Hepatocyte (in vitro differentiated cells): ENCODE data around the gene EFCAB6. TPM values are rescaled to one million over a fixed set of nuclear protein-coding genes. Genes with fewer than 3 reads are reported as not detected.

Experiments
- DNase-seq: peaks from one replicate; pipeline ENCODE4 v3.0.0-alpha.2; 2016; ENCODE audit warnings: low spot score
- H2AFZ ChIP-seq: fragments of 200-600 bp; sonication (generic); 2 replicates; pipeline ENCODE4 v1.6.0; 2016; ENCODE audit warnings: antibody characterized with exemption, mild to moderate bottlenecking
- H3K27ac ChIP-seq: fragments of 200-600 bp; sonication (generic); 2 replicates; pipeline ENCODE4 v1.5.1; 2016; ENCODE audit warnings: mild to moderate bottlenecking
- H3K27me3 ChIP-seq: fragments of 200-600 bp; sonication (generic); 2 replicates; pipeline ENCODE4 v1.6.1; 2016
- H3K36me3 ChIP-seq: fragments of 200-600 bp; sonication (generic); replicated peaks from 2 replicates; pipeline ENCODE4 v1.5.1; 2016; ENCODE audit warnings: low read depth; ENCODE audit not compliant: insufficient read depth
- H3K4me1 ChIP-seq: fragments of 200-600 bp; sonication (generic); 2 replicates; pipeline ENCODE4 v1.5.1; 2016; ENCODE audit warnings: mild to moderate bottlenecking, moderate library complexity; ENCODE audit not compliant: insufficient read depth
- H3K4me2 ChIP-seq: fragments of 200-600 bp; sonication (generic); 2 replicates; pipeline ENCODE4 v1.6.0; 2016
- H3K4me3 ChIP-seq: fragments of 200-600 bp; sonication (generic); 2 replicates; pipeline ENCODE4 v1.5.1; 2016; ENCODE audit warnings: mild to moderate bottlenecking
- H3K79me2 ChIP-seq: fragments of 200-600 bp; sonication (generic); 2 replicates; pipeline ENCODE4 v1.6.0; 2017; ENCODE audit warnings: mild to moderate bottlenecking
- H3K9me2 ChIP-seq: fragments of 200-600 bp; sonication (generic); replicated peaks from 2 replicates; pipeline ENCODE4 v1.6.0; 2017; ENCODE audit warnings: mild to moderate bottlenecking; ENCODE audit not compliant: insufficient read depth
- H3K9me3 ChIP-seq: fragments of 200-600 bp; sonication (generic); 2 replicates; pipeline ENCODE4 v1.5.1; 2016; ENCODE audit warnings: low read depth, mild to moderate bottlenecking
- H4K20me1 ChIP-seq: fragments of 200-600 bp; sonication (generic); 2 replicates; pipeline ENCODE4 v1.6.0; 2016; ENCODE audit warnings: mild to moderate bottlenecking; ENCODE audit not compliant: insufficient read depth, poor library complexity, severe bottlenecking
- EZH2 ChIP-seq: fragments of 200-600 bp; sonication (generic); IDR thresholded peaks from 2 replicates; pipeline ENCODE4 v1.6.1; 2016; ENCODE audit warnings: antibody characterized with exemption, mild to moderate bottlenecking, borderline replicate concordance
- EZH2phosphoT487 ChIP-seq: fragments of 200-600 bp; sonication (generic); IDR thresholded peaks from one replicate; pipeline ENCODE4 v1.6.1; 2018; ENCODE audit warnings: antibody characterized with exemption, mild to moderate bottlenecking, low read depth, moderate library complexity; ENCODE audit not compliant: unreplicated experiment, severe bottlenecking
- whole genome bisulfite sequencing: methylation state at CpG from one replicate; pipeline ENCODE4 v1.1.6; 2016; ENCODE audit warnings: low lambda C conversion rate; ENCODE audit errors: missing lambda C conversion rate; 5-methylcytosine and 5-hydroxymethylcytosine counted together
- polyA plus RNA-seq: library from polyadenylated mRNA; unstranded; fragments of >200 nt; fragmentation: Nextera tagmentation; extraction: Ambion mirVana; gene quantifications from 2 replicates; pipeline ENCODE4 v1.2.1, GENCODE V29; 2016
- total RNA-seq: library from RNA; depleted of rRNA; stranded (reverse); fragments of >200 nt; gene quantifications from 2 replicates; pipeline ENCODE4 v1.2.3, GENCODE V29; 2014
- TF ChIP-seq, protein P1 (sequence below): fragments of 200-600 bp; sonication (generic); IDR thresholded peaks from 2 replicates; pipeline ENCODE4 v1.5.1; 2016; ENCODE audit warnings: antibody characterized with exemption, mild to moderate bottlenecking; ENCODE audit not compliant: poor library complexity

The EFCAB6 gene
- total RNA-seq (1.0 and 2.1 TPM in 2 replicates), polyA plus RNA-seq (0.59 and 2.7 TPM in 2 replicates)

GRCh38 chr22:43812149-43812842 lies at the start of gene EFCAB6:
EFCAB6 (minus strand) TSS chr22:43812305; CDS start chr22:43782318, 29,987 bp downstream.
- H4K20me1 ChIP-seq: no peaks in the 10 kb centered on the region
- no peak for TF ChIP-seq EZH2phosphoT487
- no peak for TF ChIP-seq EZH2
- TF ChIP-seq, protein P1, sequence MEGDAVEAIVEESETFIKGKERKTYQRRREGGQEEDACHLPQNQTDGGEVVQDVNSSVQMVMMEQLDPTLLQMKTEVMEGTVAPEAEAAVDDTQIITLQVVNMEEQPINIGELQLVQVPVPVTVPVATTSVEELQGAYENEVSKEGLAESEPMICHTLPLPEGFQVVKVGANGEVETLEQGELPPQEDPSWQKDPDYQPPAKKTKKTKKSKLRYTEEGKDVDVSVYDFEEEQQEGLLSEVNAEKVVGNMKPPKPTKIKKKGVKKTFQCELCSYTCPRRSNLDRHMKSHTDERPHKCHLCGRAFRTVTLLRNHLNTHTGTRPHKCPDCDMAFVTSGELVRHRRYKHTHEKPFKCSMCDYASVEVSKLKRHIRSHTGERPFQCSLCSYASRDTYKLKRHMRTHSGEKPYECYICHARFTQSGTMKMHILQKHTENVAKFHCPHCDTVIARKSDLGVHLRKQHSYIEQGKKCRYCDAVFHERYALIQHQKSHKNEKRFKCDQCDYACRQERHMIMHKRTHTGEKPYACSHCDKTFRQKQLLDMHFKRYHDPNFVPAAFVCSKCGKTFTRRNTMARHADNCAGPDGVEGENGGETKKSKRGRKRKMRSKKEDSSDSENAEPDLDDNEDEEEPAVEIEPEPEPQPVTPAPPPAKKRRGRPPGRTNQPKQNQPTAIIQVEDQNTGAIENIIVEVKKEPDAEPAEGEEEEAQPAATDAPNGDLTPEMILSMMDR: no peak
- peak within 1 kb of the TSS; percentile 76 for H2AFZ ChIP-seq
- WGBS: 2% methylated on average over 53 of the region's 55 CpGs
- peak within 1 kb of the TSS; percentile 90 for H3K4me2 ChIP-seq
- H3K4me1 ChIP-seq: peaks cover 11% of the 10 kb centered on the region
- H3K36me3 ChIP-seq: no peaks in the 10 kb centered on the region
- peak within 1 kb of the TSS; percentile 80 for H3K27ac ChIP-seq
- peak; percentile 97 for DNase-seq
- H3K9me3 ChIP-seq: no peaks in the 10 kb centered on the region
- peaks cover 10% of the 10 kb centered on the region for H3K79me2 ChIP-seq
- no peaks in the 10 kb centered on the region for H3K27me3 ChIP-seq
- peak within 1 kb of the TSS; percentile 62 for H3K4me3 ChIP-seq
- no peaks in the 10 kb centered on the region for H3K9me2 ChIP-seq

DNA sequence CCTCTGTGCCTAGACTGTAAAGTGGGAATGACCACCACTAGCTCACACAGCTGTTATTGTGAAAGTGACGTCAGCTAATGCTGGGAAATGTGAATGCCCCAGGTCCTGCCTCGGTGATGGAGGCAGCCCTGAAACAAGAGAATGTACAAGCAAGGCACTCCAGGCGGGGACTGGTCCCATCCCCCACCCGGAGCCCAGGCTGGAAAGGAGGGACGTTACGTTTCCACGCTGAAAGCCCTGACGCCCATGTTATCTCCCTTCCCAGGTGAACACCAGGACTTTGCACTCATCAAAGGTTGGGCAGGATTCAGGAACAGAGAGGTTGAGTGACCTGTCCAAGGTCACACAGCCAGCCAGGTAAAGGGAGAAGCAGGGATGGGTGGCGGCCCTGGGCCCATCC lies 49.4 kb upstream of the EFCAB6 start:
- 24% methylated on average over 8 of the region's 9 CpGs for WGBS
- peak overlapping the region; percentile 86 for H3K4me2 ChIP-seq
- TF ChIP-seq EZH2 (no peak), EZH2phosphoT487 (no peak)
- TF ChIP-seq, protein P1: no peak
- DNase-seq: peak; percentile 61
- H3K9me2 ChIP-seq: no peaks in the 10 kb centered on the region
- H3K4me1 ChIP-seq: peaks cover 3% of the 10 kb centered on the region
- H4K20me1 ChIP-seq: no peaks in the 10 kb centered on the region
- H3K4me3 ChIP-seq: peak overlapping the region; percentile 20
- H3K27me3 ChIP-seq: peaks cover 36% of the 10 kb centered on the region
- no peaks in the 10 kb centered on the region for H3K9me3 ChIP-seq
- no peak overlapping the region for H3K27ac ChIP-seq
- H3K36me3 ChIP-seq: no peaks in the 10 kb centered on the region
- H3K79me2 ChIP-seq: no peaks in the 10 kb centered on the region
- peak overlapping the region; percentile 31 for H2AFZ ChIP-seq

DNA sequence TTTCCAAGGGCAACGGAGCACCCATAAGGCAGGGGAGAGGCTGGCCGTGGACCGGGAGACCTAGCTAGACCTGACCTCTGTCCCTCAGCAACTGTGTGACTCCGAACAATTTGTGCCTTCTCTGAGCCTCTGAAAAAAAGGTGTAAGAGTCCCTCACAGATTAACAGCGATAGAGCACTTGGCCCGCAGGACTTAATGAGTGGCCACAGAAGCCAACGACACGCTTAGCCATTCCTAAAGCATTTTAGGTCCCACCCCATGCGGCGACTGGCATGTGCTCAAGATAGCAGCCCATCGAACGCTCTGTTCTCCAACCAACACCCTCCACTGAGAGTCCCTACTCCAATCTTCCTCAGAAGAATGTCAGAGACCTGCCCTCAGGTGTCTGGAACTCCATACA lies 48.7 kb upstream of the EFCAB6 start:
- H3K4me1 ChIP-seq: peaks cover 3% of the 10 kb centered on the region
- H3K9me2 ChIP-seq: no peaks in the 10 kb centered on the region
- H3K79me2 ChIP-seq: no peaks in the 10 kb centered on the region
- H3K36me3 ChIP-seq: no peaks in the 10 kb centered on the region
- no peak overlapping the region for H3K27ac ChIP-seq
- peaks cover 36% of the 10 kb centered on the region for H3K27me3 ChIP-seq
- no peaks in the 10 kb centered on the region for H3K9me3 ChIP-seq
- no peak for DNase-seq
- no peaks in the 10 kb centered on the region for H4K20me1 ChIP-seq
- 86% methylated on average over 12 of the region's 12 CpGs for WGBS
- H2AFZ ChIP-seq: no peak overlapping the region
- H3K4me2 ChIP-seq: peak overlapping the region; percentile 86
- TF ChIP-seq, protein P1: no peak
- TF ChIP-seq EZH2 (no peak), EZH2phosphoT487 (no peak)
- no peak overlapping the region for H3K4me3 ChIP-seq
